Esophagus squamous epithelium (tissue), 4 donors: ENCODE results near the gene PLOD1.

Experiments used
- CTCF ChIP-seq, 6 experiments: fragments of 450-650 bp in 4 of 6; fragments of 200-600 bp in 2 of 6; sonication (generic) in 2 of 6; IDR thresholded peaks; one replicate each; pipeline ENCODE4 v1.5.1; 2016 to 2019; ENCODE audit warnings: antibody characterized with exemption in 6 of 6, mild to moderate bottlenecking in 4 of 6, moderate library complexity in 4 of 6
- POLR2A ChIP-seq, 4 donors: fragments of 450-650 bp; IDR thresholded peaks; one replicate each; pipeline ENCODE4 v1.6.1; 2017; ENCODE audit warnings: antibody characterized with exemption in 4 of 4, mild to moderate bottlenecking in 4 of 4, moderate library complexity in 3 of 4

GRCh38 chr1:12007204-12007603, 72.7 kb downstream of the PLOD1 start:
- TF ChIP-seq CTCF (IDR thresholded peaks at IDR 0.05) (no peak), POLR2A (IDR thresholded peaks at IDR 0.05) (no peak)
